SK-N-MC (cell line): ENCODE results near the gene RNF8.

Experiments
- EZH2 ChIP-seq: fragments of 200-600 bp; sonication (generic); IDR thresholded peaks from one replicate; pipeline ENCODE4 v1.6.1; 2017; ENCODE audit warnings: antibody characterized with exemption
- FOXP2 ChIP-seq: optimal IDR thresholded peaks from 2 replicates; pipeline ENCODE3; 2011; ENCODE audit warnings: mild to moderate bottlenecking, moderate library complexity; ENCODE audit not compliant: insufficient read depth; ENCODE audit errors: extremely low read length, control extremely low read depth
- POLR2AphosphoS5 ChIP-seq: IDR thresholded peaks from 2 replicates; pipeline ENCODE4 v1.6.1; 2012; ENCODE audit warnings: mild to moderate bottlenecking, low read depth, low read length, borderline replicate concordance

GRCh38 chr6:37309046-37309445 lies 44.7 kb upstream of the RNF8 start:
- TF ChIP-seq POLR2AphosphoS5 (no peak), EZH2 (no peak), FOXP2 (no peak)
